ENCODE measurements around the gene DNMBP.
"Not testable (repeated sequence)": the region's sequence is repeated elsewhere in the genome, so short reads cannot be mapped to it uniquely, and the experiment has no call there.

The DNMBP gene

GRCh38 chr10:100020142-100020885 is 10.6 kb upstream of the DNMBP start:
- no peak for DNase-seq (ENCODE audit: low read depth in 2 of 2)

- DNase-seq (ENCODE audit: low read depth in 2 of 2): no peak
These were observed 10.0 kb upstream of the DNMBP start for GRCh38 chr10:100019787-100020141.

- DNase-seq (ENCODE audit: low read depth in 2 of 2): no peak
These were observed 4.5 kb upstream of the DNMBP start for GRCh38 chr10:100014071-100014762.

GRCh38 chr10:100013621-100014020 is 3.9 kb upstream of the DNMBP start:
- no peak for DNase-seq (ENCODE audit: low read depth in 2 of 2)

GRCh38 chr10:100011906-100012305 is 2.2 kb upstream of the DNMBP start:
- DNase-seq (ENCODE audit: low read depth in 2 of 2): not testable (repeated sequence)

- DNase-seq (ENCODE audit: low read depth in 2 of 2): no peak
These were observed 409 bp downstream of the DNMBP start for GRCh38 chr10:100009283-100009792.

- no peak for DNase-seq (ENCODE audit: low read depth in 2 of 2)
These were observed 952 bp downstream of the DNMBP start for GRCh38 chr10:100008708-100009282.

GRCh38 chr10:100008142-100008522 is 1.6 kb downstream of the DNMBP start:
- DNase-seq (ENCODE audit: low read depth in 2 of 2): no peak

GRCh38 chr10:100007231-100008141 is 2.3 kb downstream of the DNMBP start:
- no peak for DNase-seq (ENCODE audit: low read depth in 2 of 2)

GRCh38 chr10:100006243-100006886 is 3.4 kb downstream of the DNMBP start:
- no peak for DNase-seq (ENCODE audit: low read depth in 2 of 2)

GRCh38 chr10:100004805-100005510 is 4.8 kb downstream of the DNMBP start:
- no peak for DNase-seq (ENCODE audit: low read depth in 2 of 2)

- DNase-seq (ENCODE audit: low read depth in 2 of 2): no peak
These were observed 9.6 kb downstream of the DNMBP start for GRCh38 chr10:100000109-100000644.

- DNase-seq (ENCODE audit: low read depth in 2 of 2): no peak
These were observed 10.2 kb downstream of the DNMBP start for GRCh38 chr10:99999319-100000108.

- DNase-seq (ENCODE audit: low read depth in 2 of 2): no peak
These were observed 10.9 kb downstream of the DNMBP start for GRCh38 chr10:99998889-99999288.

- DNase-seq (ENCODE audit: low read depth in 2 of 2): no peak
These were observed 12.8 kb downstream of the DNMBP start for GRCh38 chr10:99996671-99997648.

- DNase-seq (ENCODE audit: low read depth in 2 of 2): no peak
These were observed 14.0 kb downstream of the DNMBP start for GRCh38 chr10:99995713-99996112.

GRCh38 chr10:99995269-99995668 is 14.5 kb downstream of the DNMBP start:
- no peak for DNase-seq (ENCODE audit: low read depth in 2 of 2)

- no peak for DNase-seq (ENCODE audit: low read depth in 2 of 2)
These were observed 14.9 kb downstream of the DNMBP start for GRCh38 chr10:99994801-99995200.
